Gastrocnemius medialis (tissue), 4 donors: ENCODE measurements around the gene KLHL35. TPM values are rescaled to one million over a fixed set of nuclear protein-coding genes. Genes with fewer than 3 reads are reported as not detected.

Experiments
- ATAC-seq, 2 donors: fragments of 150-250 bp; one replicate each; pipeline ENCODE4 v1.9.1; 2016
- DNase-seq, 2 donors: peaks; one replicate each; pipeline ENCODE4 v3.0.0-alpha.2; 2019
- H3K27ac ChIP-seq, 4 donors: fragments of 200-600 bp; sonication (generic); 1 replicate in 1 of 4; 2 replicates in 3 of 4; pipeline ENCODE4 v1.5.1; 2016 to 2018; ENCODE audit warnings: mild to moderate bottlenecking in 2 of 4, moderate library complexity in 1 of 4
- H3K27me3 ChIP-seq, 3 donors: fragments of 200-600 bp; sonication (generic) in 2 of 3; 1 replicate in 1 of 3; 2 replicates in 2 of 3; pipeline versions ENCODE4 v1.5.1 to v1.6.0; 2016 to 2019; ENCODE audit warnings: mild to moderate bottlenecking in 1 of 3, moderate library complexity in 1 of 3
- H3K36me3 ChIP-seq, 2 donors: fragments of 200-600 bp; sonication (generic) in 1 of 2; one replicate each; pipeline ENCODE4 v1.5.1; 2017 to 2018
- H3K4me1 ChIP-seq, 2 donors: fragments of 200-600 bp; sonication (generic) in 1 of 2; one replicate each; pipeline ENCODE4 v1.5.1; 2016 to 2017; ENCODE audit warnings: mild to moderate bottlenecking in 2 of 2
- H3K4me3 ChIP-seq, 4 donors: fragments of 200-600 bp; sonication (generic) in 3 of 4; 1 replicate in 1 of 4; 2 replicates in 3 of 4; pipeline ENCODE4 v1.5.1; 2016 to 2019; ENCODE audit warnings: mild to moderate bottlenecking in 2 of 4
- H3K9me3 ChIP-seq, 3 donors: fragments of 200-600 bp; sonication (generic) in 2 of 3; 1 replicate in 1 of 3; 2 replicates in 2 of 3; pipeline ENCODE4 v1.5.1; 2016 to 2019
- CTCF ChIP-seq, 5 experiments: fragments of 450-650 bp in 3 of 5; fragments of 200-600 bp in 2 of 5; sonication (generic) in 2 of 5; IDR thresholded peaks in 4 of 5; conservative IDR thresholded peaks in 1 of 5; 1 replicate in 4 of 5; 2 replicates in 1 of 5; pipeline ENCODE4 v1.5.1; 2016 to 2019; ENCODE audit warnings: antibody characterized with exemption in 5 of 5, mild to moderate bottlenecking in 3 of 5, moderate library complexity in 3 of 5
- in situ Hi-C, 4 donors: fragments of 200-750 bp; cut with MboI; loops; one replicate each; pipeline versions ENCODE4 v1.15.0 to v1.8.0; 2017; ENCODE audit warnings: low sequenced_read_pairs in 4 of 4
- intact Hi-C: fragments of 100-400 bp; cut with DNase I; formaldehyde crosslinking; loops from one replicate; pipeline ENCODE4 v1.15.1; 2023; ENCODE audit warnings: low total_unique reads
- total RNA-seq, 4 donors: library from RNA; depleted of rRNA; stranded (reverse); fragments of >200 nt; gene quantifications; one replicate each; pipeline versions ENCODE4 v1.1.0 to v1.2.3, GENCODE V29; 2016

Gene KLHL35
- total RNA-seq, 4 donors from 2014 or later, result 0.53 to 1.8 (median 1.0) TPM; not detected in 1

GRCh38 chr11:75373201-75373600, 59.8 kb downstream of the KLHL35 start:
- no peak overlapping the region for H3K27ac ChIP-seq
- intact Hi-C loops, result no loop called here
- H3K27me3 ChIP-seq, result no peaks in the 10 kb centered on the region
- in situ Hi-C loops, result no loop called here
- ATAC-seq, result no peak
- H3K4me3 ChIP-seq, result no peak overlapping the region
- H3K36me3 ChIP-seq, result no peaks in the 10 kb centered on the region
- H3K9me3 ChIP-seq, result no peaks in the 10 kb centered on the region
- no peak for DNase-seq
- no peaks in the 10 kb centered on the region for H3K4me1 ChIP-seq
- TF ChIP-seq CTCF (IDR thresholded peaks at IDR 0.05 in 4 of 5, conservative IDR thresholded peaks at IDR 0.05 in 1 of 5), result no peak

Other genes starting within 250 kb of the KLHL35 start
- gene TPBGL, start 192.4 kb downstream of the KLHL35 start, total RNA-seq, result not detected
- gene ARRB1, start 81.5 kb downstream of the KLHL35 start, total RNA-seq, result 10 to 100 TPM in 1 of 4 donors, 1 to 10 TPM in 3; 4.3 to 11.8 (median 5.4) TPM
- gene RPS3, start 33.7 kb downstream of the KLHL35 start, total RNA-seq, result 100 to 1,000 TPM; 572 to 979 (median 746) TPM
- gene GDPD5, start 92.7 kb upstream of the KLHL35 start, total RNA-seq, result 10 to 100 TPM in 3 of 4 donors, 1 to 10 TPM in 1; 5.6 to 12.6 (median 11.2) TPM
- 10 to 100 TPM; 18.5 to 42.4 (median 34.8) TPM for gene SERPINH1, start 129.1 kb upstream of the KLHL35 start, total RNA-seq
- under 1 TPM in 3 of 4 donors, not detected in 1; 0.22 to 0.33 (median 0.25) TPM for gene MAP6, start 235.8 kb upstream of the KLHL35 start, total RNA-seq